Activated naive CD4-positive, alpha-beta T cell treated with anti-CD3 and anti-CD28 coated beads, Interleukin-2, amount 50 U/mL, for 24 hours (primary cell): Measurements from ENCODE around the gene TECTB.

ENCODE experiments used
- H3K27ac Mint-ChIP-seq: one replicate; pipeline ENCODE4 v1.8.0; 2021; ENCODE audit warnings: mild to moderate bottlenecking, mixed read lengths
- H3K27me3 Mint-ChIP-seq: one replicate; pipeline ENCODE4 v1.8.0; 2021; ENCODE audit warnings: mixed read lengths
- H3K36me3 Mint-ChIP-seq: one replicate; pipeline ENCODE4 v1.8.0; 2021; ENCODE audit warnings: mixed read lengths
- H3K4me1 Mint-ChIP-seq: one replicate; pipeline ENCODE4 v1.8.0; 2021; ENCODE audit warnings: mixed read lengths
- H3K4me3 Mint-ChIP-seq: one replicate; pipeline ENCODE4 v1.8.0; 2021; ENCODE audit warnings: mild to moderate bottlenecking, mixed read lengths
- H3K9me3 Mint-ChIP-seq: one replicate; pipeline ENCODE4 v1.8.0; 2021; ENCODE audit warnings: mixed read lengths

The TECTB gene

DNA sequence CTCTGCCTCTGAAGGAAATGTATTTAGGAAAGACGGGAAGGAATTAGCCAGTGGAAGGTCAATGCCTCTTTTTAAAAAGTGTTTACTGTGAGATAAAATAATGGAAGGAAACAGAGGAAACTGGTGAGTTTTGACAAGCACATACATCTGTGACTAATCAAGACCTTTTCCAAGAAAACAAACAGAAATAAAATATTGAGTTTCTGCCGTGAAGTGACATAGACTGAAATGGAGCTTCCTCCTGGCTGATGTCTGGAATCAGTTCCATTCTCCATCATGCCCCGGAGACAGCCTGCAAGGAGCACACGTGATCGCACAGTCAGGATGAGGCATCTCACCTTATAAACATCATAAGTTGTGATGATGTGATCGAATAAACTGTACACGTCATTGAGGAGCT lies 30.7 kb downstream of the TECTB start:
- no peaks in the 10 kb centered on the region for H3K36me3 Mint-ChIP-seq
- no peaks in the 10 kb centered on the region for H3K4me1 Mint-ChIP-seq
- H3K9me3 Mint-ChIP-seq, result no peaks in the 10 kb centered on the region
- no peak overlapping the region for H3K27ac Mint-ChIP-seq
- H3K27me3 Mint-ChIP-seq, result peaks cover 12% of the 10 kb centered on the region
- H3K4me3 Mint-ChIP-seq, result no peak overlapping the region

DNA sequence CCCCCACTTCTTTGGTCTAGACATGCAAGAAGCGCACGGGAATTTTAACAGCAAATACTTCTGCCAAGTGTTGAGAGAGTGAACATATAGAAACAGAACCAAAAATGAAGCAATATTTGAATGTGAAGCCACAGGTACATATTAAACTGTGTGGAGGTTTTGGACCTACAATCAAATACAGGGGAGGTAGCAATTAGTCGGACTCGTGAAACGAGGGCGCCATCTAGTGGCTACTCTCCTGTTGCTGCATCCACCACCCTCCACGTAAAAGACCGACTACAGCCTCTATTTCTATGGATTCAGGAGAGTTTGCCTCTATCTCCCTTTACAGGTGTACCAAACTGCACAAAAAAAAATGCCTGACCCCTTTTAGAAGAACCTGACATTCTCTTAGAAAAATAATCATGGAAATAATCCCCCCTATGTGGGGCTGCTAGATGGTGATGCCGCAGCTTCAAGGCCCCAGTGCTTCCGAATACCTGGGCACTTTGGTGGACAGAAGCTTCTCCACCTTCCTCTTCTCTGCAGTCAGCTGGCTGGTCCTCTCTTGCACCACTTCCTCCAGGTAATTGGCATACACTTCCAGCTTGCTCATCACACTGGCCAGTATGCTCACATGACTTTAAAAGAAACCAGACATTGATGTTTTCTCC lies 31.7 kb downstream of the TECTB start:
- H3K4me1 Mint-ChIP-seq, result no peaks in the 10 kb centered on the region
- H3K9me3 Mint-ChIP-seq, result no peaks in the 10 kb centered on the region
- no peak overlapping the region for H3K4me3 Mint-ChIP-seq
- H3K36me3 Mint-ChIP-seq, result no peaks in the 10 kb centered on the region
- H3K27ac Mint-ChIP-seq, result no peak overlapping the region
- H3K27me3 Mint-ChIP-seq, result peaks cover 12% of the 10 kb centered on the region

DNA sequence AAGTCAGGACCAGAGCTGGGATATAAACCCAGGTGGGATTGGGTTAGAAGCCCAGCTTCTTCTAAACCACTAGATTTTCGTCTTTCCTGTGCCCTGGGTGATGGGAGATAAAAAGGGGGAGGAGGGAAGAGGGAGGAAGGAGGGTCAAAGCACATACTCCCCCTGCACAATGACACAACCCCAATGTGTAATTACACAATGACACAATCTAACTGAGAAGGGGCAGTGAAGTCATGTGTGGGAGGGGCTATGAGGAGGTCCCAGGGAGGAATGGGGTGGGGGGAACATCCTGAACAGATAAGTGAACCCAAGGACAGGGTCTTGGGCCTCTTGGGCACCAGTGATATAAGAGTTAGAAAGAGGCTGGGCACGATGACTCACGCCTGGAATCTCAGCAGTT lies 44.5 kb downstream of the TECTB start:
- no peak overlapping the region for H3K27ac Mint-ChIP-seq
- H3K4me1 Mint-ChIP-seq, result no peaks in the 10 kb centered on the region
- H3K9me3 Mint-ChIP-seq, result no peaks in the 10 kb centered on the region
- peaks cover 2% of the 10 kb centered on the region for H3K27me3 Mint-ChIP-seq
- H3K36me3 Mint-ChIP-seq, result no peaks in the 10 kb centered on the region
- no peak overlapping the region for H3K4me3 Mint-ChIP-seq

DNA sequence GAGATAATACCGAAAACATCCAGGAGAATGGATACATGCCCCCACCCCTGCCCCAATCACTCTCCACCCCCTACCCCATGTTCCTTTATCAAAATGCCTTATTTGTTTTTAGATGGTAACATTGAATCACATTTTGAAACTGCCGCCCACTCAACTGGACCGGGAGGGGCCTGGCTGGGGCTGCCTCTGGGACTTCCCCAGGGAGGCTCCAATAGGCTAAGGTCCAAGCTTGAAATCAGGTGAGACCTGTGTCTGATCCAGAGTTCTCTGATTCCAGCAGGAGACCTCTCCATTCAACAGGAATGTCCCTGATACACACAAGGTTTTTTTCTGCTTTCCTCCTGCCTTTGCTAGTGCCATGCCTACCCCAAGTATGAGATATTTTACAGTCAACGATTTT lies 47.0 kb downstream of the TECTB start:
- Mint-ChIP-seq H3K36me3 (no peaks in the 10 kb centered on the region), H3K9me3 (no peaks in the 10 kb centered on the region), H3K27ac (no peak overlapping the region), H3K4me1 (no peaks in the 10 kb centered on the region), H3K27me3 (peaks cover 2% of the 10 kb centered on the region), H3K4me3 (no peak overlapping the region)

DNA sequence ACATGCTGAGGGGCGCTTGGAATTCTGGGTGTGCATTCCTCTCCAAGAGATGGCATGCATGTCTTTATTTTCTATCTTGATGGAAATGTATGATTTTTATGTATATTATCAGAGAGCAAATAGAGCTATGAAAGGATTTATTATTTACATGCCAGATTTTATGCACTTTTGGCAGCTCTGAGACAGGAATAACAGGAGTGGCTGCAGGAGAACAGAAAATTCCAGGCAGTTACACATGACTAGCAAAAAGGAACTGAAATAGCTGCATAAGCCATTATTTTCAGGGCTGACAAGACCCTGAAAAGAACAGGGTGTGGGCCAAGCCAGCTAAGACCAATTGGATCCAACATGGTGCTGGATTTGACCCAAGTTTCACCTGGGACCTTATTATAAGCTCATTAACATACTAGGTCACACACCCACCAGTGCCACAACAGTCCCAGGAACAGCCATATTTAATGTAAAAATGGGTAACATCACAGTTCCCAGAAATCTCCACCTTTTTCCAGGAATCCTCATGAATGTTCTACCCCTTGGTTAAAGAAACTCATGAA lies 47.5 kb downstream of the TECTB start:
- no peaks in the 10 kb centered on the region for H3K27me3 Mint-ChIP-seq
- no peaks in the 10 kb centered on the region for H3K4me1 Mint-ChIP-seq
- H3K4me3 Mint-ChIP-seq, result no peak overlapping the region
- no peak overlapping the region for H3K27ac Mint-ChIP-seq
- H3K9me3 Mint-ChIP-seq, result no peaks in the 10 kb centered on the region
- H3K36me3 Mint-ChIP-seq, result no peaks in the 10 kb centered on the region

DNA sequence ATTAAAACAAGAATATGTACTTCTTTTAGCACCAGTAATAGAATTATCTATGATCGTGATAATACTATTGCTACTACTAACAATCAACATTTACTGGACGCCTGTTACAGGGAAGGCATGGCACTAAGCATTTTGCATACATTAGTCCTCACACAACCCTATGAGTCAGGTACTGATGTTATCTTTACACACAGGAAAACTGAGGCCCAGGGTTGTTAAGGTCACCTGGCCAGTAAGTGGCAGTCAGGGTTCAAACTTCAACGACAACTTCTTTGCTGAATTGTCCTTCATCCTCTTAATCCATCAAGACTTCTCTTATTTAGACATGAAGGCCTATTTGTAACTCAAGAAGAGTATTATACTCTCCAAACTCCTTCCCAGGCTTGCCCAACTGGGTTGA lies 48.8 kb downstream of the TECTB start:
- Mint-ChIP-seq H3K4me1 (no peaks in the 10 kb centered on the region), H3K27me3 (no peaks in the 10 kb centered on the region), H3K36me3 (no peaks in the 10 kb centered on the region), H3K4me3 (no peak overlapping the region), H3K27ac (no peak overlapping the region), H3K9me3 (no peaks in the 10 kb centered on the region)

DNA sequence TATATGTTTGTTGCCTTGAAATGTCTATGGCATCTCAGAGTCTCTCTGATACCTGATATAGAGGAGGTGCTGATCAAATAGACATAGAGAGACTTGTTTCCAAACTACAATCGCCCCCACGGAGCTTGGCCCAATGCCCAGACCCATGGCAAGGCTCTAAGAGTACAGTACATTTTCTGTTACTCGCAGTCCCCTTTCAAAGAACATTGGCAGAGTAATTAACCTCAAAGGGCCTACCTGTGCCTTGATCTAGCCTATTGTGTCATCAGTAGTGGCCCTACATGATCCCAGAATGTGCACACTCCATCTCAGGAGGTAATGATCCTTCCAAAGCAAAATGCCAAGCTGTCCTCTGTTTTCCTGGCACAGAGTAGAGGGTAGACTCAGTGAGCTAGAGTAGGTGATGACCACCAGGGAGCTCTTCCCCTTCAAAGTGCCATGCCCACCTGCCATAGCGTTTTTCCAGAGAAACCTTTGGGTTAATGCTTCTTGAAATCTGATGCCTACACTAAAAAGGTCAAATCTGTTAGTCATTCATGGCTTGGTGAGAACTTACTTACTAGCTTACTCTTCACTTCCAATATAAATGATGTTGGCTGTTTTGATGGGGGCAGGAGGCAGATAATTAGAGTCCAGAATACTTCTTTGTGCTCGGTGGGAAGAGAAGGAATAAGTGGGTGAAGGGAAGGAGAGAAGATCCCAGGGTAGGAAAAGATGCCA lies 49.5 kb downstream of the TECTB start:
- H3K27ac Mint-ChIP-seq, result no peak overlapping the region
- H3K36me3 Mint-ChIP-seq, result no peaks in the 10 kb centered on the region
- no peaks in the 10 kb centered on the region for H3K9me3 Mint-ChIP-seq
- H3K4me1 Mint-ChIP-seq, result no peaks in the 10 kb centered on the region
- no peak overlapping the region for H3K4me3 Mint-ChIP-seq
- no peaks in the 10 kb centered on the region for H3K27me3 Mint-ChIP-seq

DNA sequence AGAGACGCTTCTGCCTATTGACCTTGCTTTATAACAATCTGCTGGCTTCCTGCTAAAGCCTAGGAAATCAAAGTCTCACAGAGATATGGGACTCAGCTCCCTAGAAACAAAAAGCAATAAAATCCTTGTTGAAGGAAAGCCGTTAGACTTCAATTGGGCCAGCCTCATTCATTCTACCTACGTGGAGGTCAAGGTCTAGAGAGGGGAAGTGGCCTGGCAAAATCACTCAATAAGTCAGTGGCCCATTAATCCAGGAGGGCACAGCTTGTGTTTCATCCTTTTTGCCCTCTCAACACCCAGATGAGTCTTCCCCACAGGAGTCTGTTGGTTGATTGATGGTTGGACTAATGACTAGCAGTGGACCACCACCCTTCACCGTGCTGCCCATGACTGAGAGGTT lies 50.3 kb downstream of the TECTB start:
- Mint-ChIP-seq H3K27ac (no peak overlapping the region), H3K27me3 (no peaks in the 10 kb centered on the region), H3K9me3 (no peaks in the 10 kb centered on the region), H3K36me3 (no peaks in the 10 kb centered on the region), H3K4me3 (no peak overlapping the region), H3K4me1 (no peaks in the 10 kb centered on the region)

DNA sequence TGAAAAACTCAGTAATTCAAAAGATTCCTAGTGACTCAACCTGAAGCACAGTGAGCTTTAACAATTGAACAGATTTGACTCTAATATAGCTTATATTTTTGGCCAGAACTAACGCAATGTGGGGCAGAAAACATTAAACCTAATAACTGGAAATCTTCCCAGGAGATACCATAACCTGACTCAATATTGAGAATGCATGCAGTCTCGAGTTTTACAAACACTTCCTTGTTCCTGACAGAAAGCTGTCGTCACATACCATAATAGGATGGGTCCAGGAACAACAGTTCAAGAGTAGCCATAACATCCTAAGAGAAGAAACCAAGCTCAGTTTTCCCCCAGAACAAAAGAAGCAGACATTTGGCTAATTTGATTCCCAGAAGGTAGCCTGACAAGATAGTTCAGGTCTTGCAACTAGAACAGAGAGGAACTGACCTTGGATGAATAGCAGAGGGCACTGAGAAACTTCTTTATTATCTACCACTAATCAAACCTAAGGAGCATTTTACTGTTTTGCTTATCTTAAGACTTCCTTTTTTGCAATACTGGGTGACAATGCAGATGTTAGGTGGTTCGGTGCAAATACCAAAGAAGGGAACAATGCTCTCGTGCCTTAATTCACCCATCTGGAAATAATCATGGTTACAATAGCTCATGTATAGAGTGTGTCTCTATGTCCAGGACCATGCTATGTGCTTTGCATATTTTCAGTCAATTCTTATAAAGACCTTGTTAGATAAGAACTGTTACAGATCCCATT lies 52.1 kb downstream of the TECTB start:
- Mint-ChIP-seq H3K27me3 (no peaks in the 10 kb centered on the region), H3K9me3 (no peaks in the 10 kb centered on the region), H3K27ac (no peak overlapping the region), H3K36me3 (no peaks in the 10 kb centered on the region), H3K4me1 (no peaks in the 10 kb centered on the region), H3K4me3 (no peak overlapping the region)

DNA sequence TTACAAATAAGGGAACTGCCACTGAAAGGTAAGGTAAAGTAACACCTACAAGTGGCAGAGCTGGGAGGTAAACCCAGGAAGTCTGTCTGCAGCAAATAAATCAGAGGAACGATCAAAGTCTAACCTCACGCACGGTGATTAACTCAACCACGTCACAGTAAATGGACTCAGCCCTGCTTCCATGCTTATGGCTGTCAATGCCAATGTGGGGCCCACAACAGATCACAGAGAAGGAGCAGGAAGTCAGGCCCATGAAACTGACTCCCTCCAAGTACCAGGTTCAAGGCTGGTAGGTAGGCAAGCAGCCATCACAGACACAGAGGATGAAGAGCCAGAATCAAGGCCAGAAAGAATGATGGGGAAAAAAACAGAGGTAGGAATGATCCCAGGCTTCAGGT lies 52.7 kb downstream of the TECTB start:
- no peak overlapping the region for H3K4me3 Mint-ChIP-seq
- no peak overlapping the region for H3K27ac Mint-ChIP-seq
- H3K27me3 Mint-ChIP-seq, result no peaks in the 10 kb centered on the region
- no peaks in the 10 kb centered on the region for H3K9me3 Mint-ChIP-seq
- H3K36me3 Mint-ChIP-seq, result no peaks in the 10 kb centered on the region
- H3K4me1 Mint-ChIP-seq, result no peaks in the 10 kb centered on the region

DNA sequence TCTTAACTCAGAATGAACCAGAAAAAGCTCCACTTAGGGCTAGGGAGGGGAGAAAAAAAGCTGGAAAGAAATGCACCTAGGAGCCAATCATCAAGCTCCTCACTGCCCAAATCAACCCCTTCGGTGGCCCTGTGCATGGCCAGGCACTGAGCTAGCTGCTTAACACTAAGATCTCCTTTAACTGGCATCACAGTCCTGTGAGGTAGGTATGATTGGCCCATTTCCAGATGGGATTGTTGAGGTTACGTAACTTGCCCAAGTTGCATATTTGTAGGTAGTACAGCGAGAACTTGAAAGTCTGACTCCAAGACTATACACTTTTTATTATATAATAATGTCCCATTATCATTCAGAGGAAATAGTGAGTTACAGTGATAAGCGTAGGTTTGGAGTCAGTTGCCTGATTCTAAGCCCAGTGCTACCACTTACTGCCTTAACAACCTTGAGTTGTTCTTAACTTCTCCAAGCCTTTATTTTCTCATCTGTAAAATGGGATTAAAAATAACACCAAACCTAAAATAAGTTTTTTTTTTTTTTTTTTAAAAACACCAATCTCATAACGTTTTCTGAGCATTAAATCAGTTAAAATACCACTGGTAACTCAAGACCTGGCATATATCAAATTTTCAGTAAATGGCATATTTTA lies 53.5 kb downstream of the TECTB start:
- H3K36me3 Mint-ChIP-seq, result no peaks in the 10 kb centered on the region
- H3K27ac Mint-ChIP-seq, result no peak overlapping the region
- no peaks in the 10 kb centered on the region for H3K9me3 Mint-ChIP-seq
- H3K4me3 Mint-ChIP-seq, result no peak overlapping the region
- no peaks in the 10 kb centered on the region for H3K4me1 Mint-ChIP-seq
- H3K27me3 Mint-ChIP-seq, result no peaks in the 10 kb centered on the region

DNA sequence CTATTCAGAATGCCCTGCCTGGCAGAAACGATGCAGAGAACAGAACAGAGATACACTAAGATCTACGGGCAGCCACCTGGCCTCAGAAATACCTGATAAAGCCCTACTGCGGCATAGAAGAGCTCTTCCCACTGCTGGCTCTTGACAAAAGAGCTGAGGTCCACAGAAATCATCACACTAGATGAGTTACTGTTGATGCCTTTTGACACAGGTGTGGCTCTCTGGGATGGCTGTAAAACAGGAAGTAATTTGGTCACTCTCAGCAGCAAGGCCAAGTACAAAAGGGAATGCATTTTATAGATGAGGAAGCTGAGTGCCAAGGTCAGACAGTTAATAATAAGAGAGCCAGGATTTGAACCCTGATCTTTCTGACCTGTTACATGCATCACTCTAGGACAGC lies 55.8 kb downstream of the TECTB start:
- no peaks in the 10 kb centered on the region for H3K9me3 Mint-ChIP-seq
- H3K27me3 Mint-ChIP-seq, result no peaks in the 10 kb centered on the region
- no peaks in the 10 kb centered on the region for H3K36me3 Mint-ChIP-seq
- no peak overlapping the region for H3K27ac Mint-ChIP-seq
- no peak overlapping the region for H3K4me3 Mint-ChIP-seq
- H3K4me1 Mint-ChIP-seq, result no peaks in the 10 kb centered on the region

DNA sequence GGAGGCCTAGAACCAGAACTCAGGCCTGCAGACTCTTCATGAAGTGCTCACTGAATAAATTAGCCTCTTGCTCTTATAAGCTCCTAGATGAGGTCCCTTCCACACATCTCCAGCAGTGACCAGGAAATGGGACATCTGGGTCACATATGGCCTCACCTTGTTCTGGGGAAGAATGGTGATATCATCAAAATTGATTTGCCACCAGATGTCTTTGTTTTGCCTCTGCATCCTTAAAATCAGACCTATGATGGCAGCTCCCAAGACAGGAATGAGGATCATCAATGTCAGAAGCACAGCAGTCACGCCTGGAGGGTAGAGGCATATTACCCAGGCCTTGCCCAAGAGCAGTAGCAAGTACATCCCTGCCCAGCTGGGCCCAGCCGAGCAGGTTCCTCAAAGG lies 57.4 kb downstream of the TECTB start:
- Mint-ChIP-seq H3K4me3 (no peak overlapping the region), H3K36me3 (no peaks in the 10 kb centered on the region), H3K4me1 (no peaks in the 10 kb centered on the region)

DNA sequence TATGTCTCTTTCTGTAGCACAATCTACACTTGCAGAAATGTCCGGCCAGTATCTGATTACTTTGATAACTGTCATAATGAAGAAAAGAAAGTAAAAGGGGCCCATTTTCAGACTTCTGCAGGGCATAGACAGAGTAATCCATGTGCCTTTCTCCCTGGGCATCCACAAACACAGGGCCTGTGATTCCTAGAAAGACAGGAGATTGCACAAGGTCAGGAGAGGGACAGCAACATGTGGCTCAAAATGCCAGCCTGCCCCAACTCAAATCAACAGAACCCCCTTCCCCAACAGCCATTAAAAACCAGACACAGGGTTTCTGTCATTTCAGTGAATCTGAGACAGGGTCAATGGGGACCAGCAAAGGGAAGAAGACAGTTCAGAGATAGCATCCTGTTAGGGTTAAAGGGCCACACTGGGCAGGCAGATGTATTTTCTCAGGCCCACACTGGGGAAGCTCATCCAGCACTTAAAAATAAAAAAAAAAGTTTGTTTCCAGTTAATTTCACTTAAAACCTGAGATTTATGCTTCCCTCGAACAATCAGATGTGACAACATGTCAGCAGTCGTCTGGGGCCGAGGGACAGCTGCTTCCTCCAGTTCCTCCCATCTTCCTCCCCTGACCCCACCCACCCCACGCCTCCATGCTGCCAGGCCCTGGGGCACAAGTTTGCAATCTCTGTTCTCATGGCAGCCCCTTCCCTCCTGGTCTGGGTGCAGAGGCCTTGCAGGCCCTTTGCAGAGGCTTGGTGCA lies 60.0 kb downstream of the TECTB start:
- Mint-ChIP-seq H3K36me3 (no peaks in the 10 kb centered on the region), H3K4me1 (no peaks in the 10 kb centered on the region), H3K27me3 (no peaks in the 10 kb centered on the region), H3K9me3 (no peaks in the 10 kb centered on the region), H3K27ac (no peak overlapping the region), H3K4me3 (no peak overlapping the region)

More for the DNA sequence above, 57.4 kb downstream of the TECTB start:
- Mint-ChIP-seq H3K9me3 (no peaks in the 10 kb centered on the region), H3K27ac (no peak overlapping the region), H3K27me3 (no peaks in the 10 kb centered on the region)

DNA sequence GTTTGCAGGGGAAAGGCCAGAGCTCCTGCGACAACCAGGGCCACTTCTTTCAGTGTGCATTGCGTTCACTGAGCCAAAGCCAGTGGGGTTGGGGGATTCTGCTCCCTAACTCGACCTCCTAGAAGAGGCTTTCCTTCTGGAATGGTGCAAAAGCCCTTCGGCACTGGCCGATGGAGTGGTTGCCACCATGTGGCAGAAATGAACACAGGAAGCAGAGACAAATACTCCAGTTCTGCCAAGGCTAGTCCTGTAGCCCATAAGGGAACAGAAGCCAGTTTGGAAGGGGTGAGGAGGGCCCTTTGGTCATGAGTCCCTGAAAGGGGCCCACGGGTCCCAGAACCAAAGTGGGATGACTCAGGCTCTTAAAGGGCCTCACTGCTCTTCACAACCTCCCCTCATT lies 61.1 kb downstream of the TECTB start:
- Mint-ChIP-seq H3K36me3 (no peaks in the 10 kb centered on the region), H3K9me3 (no peaks in the 10 kb centered on the region), H3K27me3 (no peaks in the 10 kb centered on the region), H3K27ac (no peak overlapping the region), H3K4me1 (no peaks in the 10 kb centered on the region), H3K4me3 (no peak overlapping the region)
